SJSA1 (cell line): ENCODE data around the gene DNAJB2. TPM values are rescaled to one million over a fixed set of nuclear protein-coding genes. Genes with fewer than 3 reads are reported as not detected.

Source experiments
- total RNA-seq: library from RNA; depleted of rRNA; stranded (reverse); fragments of >200 nt; shearing (Covaris generic); gene quantifications from 2 replicates; pipeline ENCODE4 v1.2.3, GENCODE V29; 2014; rRNA removed

DNAJB2 gene
- total RNA-seq, 1 experiment from 2014 or later = 35.5 TPM

Other genes with a start within 250 kb of the DNAJB2 start
- gene CFAP65, start 237.8 kb upstream of the DNAJB2 start, total RNA-seq = not detected in 2 replicates
- gene IHH, start 218.4 kb upstream of the DNAJB2 start, total RNA-seq = 0.05 TPM in 1 of 2 replicates, not detected in the other
- 13.0 and 15.4 TPM in 2 replicates for gene NHEJ1, start 118.6 kb upstream of the DNAJB2 start, total RNA-seq
- 0.13 TPM in 1 of 2 replicates, not detected in the other for gene SLC23A3, start 109.3 kb upstream of the DNAJB2 start, total RNA-seq
- 26.1 and 33.8 TPM in 2 replicates for gene CNPPD1, start 102.4 kb upstream of the DNAJB2 start, total RNA-seq
- 37.6 and 45.8 TPM in 2 replicates for gene RETREG2, start 101.1 kb upstream of the DNAJB2 start, total RNA-seq
- 42.7 and 50.1 TPM in 2 replicates for gene ZFAND2B, start 72.6 kb upstream of the DNAJB2 start, total RNA-seq
- gene ABCB6, start 60.4 kb upstream of the DNAJB2 start, total RNA-seq = 19.1 and 22.2 TPM in 2 replicates
- gene ATG9A, start 49.7 kb upstream of the DNAJB2 start, total RNA-seq = 29.8 and 45.8 TPM in 2 replicates
- gene ANKZF1, start 49.6 kb upstream of the DNAJB2 start, total RNA-seq = 13.9 and 15.2 TPM in 2 replicates
- gene GLB1L, start 33.9 kb upstream of the DNAJB2 start, total RNA-seq = 0.53 and 3.6 TPM in 2 replicates
- 13.2 and 18.6 TPM in 2 replicates for gene STK16, start 33.9 kb upstream of the DNAJB2 start, total RNA-seq
- not detected in 2 replicates for gene TUBA4B, start 26.1 kb upstream of the DNAJB2 start, total RNA-seq
- gene TUBA4A, start 25.4 kb upstream of the DNAJB2 start, total RNA-seq = 0.45 TPM in 1 of 2 replicates, not detected in the other
- gene PTPRN, start 30.0 kb downstream of the DNAJB2 start, total RNA-seq = 4.2 and 4.9 TPM in 2 replicates
- gene RESP18, start 53.4 kb downstream of the DNAJB2 start, total RNA-seq = not detected in 2 replicates
- 25.5 and 56.1 TPM in 2 replicates for gene DNPEP, start 108.5 kb downstream of the DNAJB2 start, total RNA-seq
- 0.13 TPM in 1 of 2 replicates, not detected in the other for gene DES, start 139.0 kb downstream of the DNAJB2 start, total RNA-seq
- 0.44 and 4.2 TPM in 2 replicates for gene SPEG, start 155.5 kb downstream of the DNAJB2 start, total RNA-seq
- 40.5 and 47.0 TPM in 2 replicates for gene GMPPA, start 219.5 kb downstream of the DNAJB2 start, total RNA-seq
- gene ASIC4, start 235.1 kb downstream of the DNAJB2 start, total RNA-seq = not detected in 2 replicates